K562 (cell line): ENCODE measurements around the gene TRA2B. TPM values are rescaled to one million over a fixed set of nuclear protein-coding genes. Genes with fewer than 3 reads are reported as not detected.

Experiments
- BRD9 ChIP-seq: fragments of 450-650 bp; IDR thresholded peaks from 2 replicates; pipeline ENCODE4 v1.6.1; 2018; ENCODE audit warnings: low read depth; ENCODE audit not compliant: partially characterized antibody
- C11orf30 ChIP-seq: fragments of 450-650 bp; IDR thresholded peaks from 2 replicates; pipeline ENCODE4 v1.6.1; 2016; ENCODE audit warnings: low read depth, mild to moderate bottlenecking
- CBFA2T2 ChIP-seq: fragments of 450-650 bp; conservative IDR thresholded peaks from 2 replicates; pipeline ENCODE4 v1.6.1; 2017; ENCODE audit warnings: mild to moderate bottlenecking
- COPS2 ChIP-seq: fragments of 450-650 bp; conservative IDR thresholded peaks from 2 replicates; pipeline ENCODE4 v1.6.1; 2016; ENCODE audit warnings: mild to moderate bottlenecking, moderate library complexity
- CTBP1 ChIP-seq: fragments of 450-650 bp; IDR thresholded peaks from 2 replicates; pipeline ENCODE4 v1.6.1; 2016; ENCODE audit warnings: borderline replicate concordance
- DACH1 ChIP-seq: fragments of 450-650 bp; IDR thresholded peaks from 2 replicates; pipeline ENCODE4 v1.6.1; 2018; ENCODE audit not compliant: partially characterized antibody
- DPF2 ChIP-seq: fragments of 450-650 bp; IDR thresholded peaks from 2 replicates; pipeline ENCODE4 v1.6.1; 2016
- EP300 ChIP-seq: IDR thresholded peaks from 2 replicates; pipeline ENCODE4 v1.6.1; 2012; ENCODE audit warnings: low read length, improper control_type of control experiment
- FOXP1 ChIP-seq: sonication (generic); formaldehyde crosslinking; IDR thresholded peaks from 2 replicates; pipeline ENCODE4 v1.8.0; 2022; ENCODE audit warnings: mild to moderate bottlenecking, missing genetic modification reagents
- HDAC1 ChIP-seq, 2 experiments: fragments of 450-650 bp; IDR thresholded peaks; 2 replicates each; pipeline ENCODE4 v1.6.1; 2016 to 2017; ENCODE audit warnings: inconsistent platforms in 1 of 2, mild to moderate bottlenecking in 1 of 2, moderate library complexity in 1 of 2
- HIVEP1 ChIP-seq: fragments of 250-450 bp; sonication (Bioruptor Pico); IDR thresholded peaks from 2 replicates; pipeline ENCODE4 v1.4.0; 2020; ENCODE audit warnings: mild to moderate bottlenecking
- KDM5B ChIP-seq: fragments of 200-600 bp; sonication (generic); IDR thresholded peaks from 2 replicates; pipeline ENCODE4 v1.6.1; 2012; ENCODE audit warnings: low read depth, mild to moderate bottlenecking, moderate library complexity, low read length, control low read depth, inconsistent platforms; ENCODE audit not compliant: insufficient replicate concordance
- KLF1 ChIP-seq: fragments of 450-650 bp; IDR thresholded peaks from 2 replicates; pipeline ENCODE4 v1.6.1; 2016; ENCODE audit warnings: missing genetic modification characterization, missing compliant biosample characterization
- MEIS2 ChIP-seq: fragments of 450-650 bp; IDR thresholded peaks from 2 replicates; pipeline ENCODE4 v1.6.1; 2014; ENCODE audit warnings: mild to moderate bottlenecking; ENCODE audit not compliant: partially characterized antibody
- PPARD ChIP-seq: fragments of 250-450 bp; sonication (Bioruptor Pico); IDR thresholded peaks from 2 replicates; pipeline ENCODE4 v1.8.0; 2022; ENCODE audit warnings: inconsistent platforms, mild to moderate bottlenecking, moderate library complexity
- RB1 ChIP-seq: fragments of 450-650 bp; IDR thresholded peaks from 2 replicates; pipeline ENCODE4 v1.6.1; 2017; ENCODE audit warnings: low read depth, mild to moderate bottlenecking
- TAL1 ChIP-seq: fragments of 450-650 bp; IDR thresholded peaks from 2 replicates; pipeline ENCODE4 v1.6.1; 2016; ENCODE audit warnings: mild to moderate bottlenecking
- TCF3 ChIP-seq: sonication (generic); formaldehyde crosslinking; IDR thresholded peaks from 2 replicates; pipeline ENCODE4 v1.4.0; 2020; ENCODE audit warnings: mild to moderate bottlenecking, missing genetic modification reagents
- TEAD4 ChIP-seq, 2 experiments: sonication (generic) in 1 of 2; formaldehyde crosslinking in 1 of 2; IDR thresholded peaks; 2 replicates each; pipeline versions ENCODE4 v1.6.1 to v1.8.0; 2012 to 2022; ENCODE audit warnings: borderline replicate concordance in 1 of 2, inconsistent platforms in 1 of 2, low read length in 1 of 2, mild to moderate bottlenecking in 1 of 2, missing genetic modification reagents in 1 of 2
- TRIM24 ChIP-seq, 2 experiments: fragments of 450-650 bp; IDR thresholded peaks; 2 replicates each; pipeline ENCODE4 v1.6.1; 2016
- ZFP36 ChIP-seq: fragments of 150-350 bp; IDR thresholded peaks from 2 replicates; pipeline ENCODE4 v1.6.1; 2018; ENCODE audit warnings: low read length, low read depth; ENCODE audit not compliant: partially characterized antibody
- ZNF146 ChIP-seq: IDR thresholded peaks from one replicate; pipeline ENCODE4 v1.6.1; 2018; ENCODE audit warnings: missing compliant biosample characterization; ENCODE audit not compliant: unreplicated experiment
- ZNF197 ChIP-seq: fragments of 200-800 bp; sonication (Bioruptor generic); IDR thresholded peaks from 2 replicates; pipeline ENCODE4 v1.6.1; 2016; ENCODE audit warnings: low read depth, missing genetic modification characterization, missing compliant biosample characterization
- ZNF224 ChIP-seq: sonication (generic); formaldehyde crosslinking; IDR thresholded peaks from 2 replicates; pipeline ENCODE4 v1.8.0; 2022; ENCODE audit warnings: mild to moderate bottlenecking, missing genetic modification reagents
- ZNF316 ChIP-seq: fragments of 450-650 bp; IDR thresholded peaks from 2 replicates; pipeline ENCODE4 v1.6.1; 2016
- polyA plus RNA-seq, 8 experiments: library from polyadenylated mRNA; depleted of rRNA in 4 of 8; stranded (reverse) in 5 of 8; unstranded in 3 of 8; fragments of >200 nt; fragmentation: Nextera tagmentation in 2 of 8; fragmentation: Illumina TruSeq in 1 of 8; extraction: Ambion mirVana in 2 of 8; extraction: Trizol in 1 of 8; gene quantifications; 2 replicates each; pipeline versions ENCODE4 v1.2.1 to v1.2.3, GENCODE V29; 2011 to 2014; ENCODE audit warnings: inconsistent platforms in 1 of 8, missing spikeins in 1 of 8
- total RNA-seq, 7 experiments: library from RNA; depleted of rRNA in 6 of 7; stranded (reverse); fragments of >200 nt in 6 of 7; fragmentation: Illumina TruSeq in 2 of 7; extraction: Trizol in 2 of 7; gene quantifications; 2 replicates each; pipeline versions ENCODE4 v1.2.1 to v1.2.3, GENCODE V29; 2011 to 2021; ENCODE audit warnings: low replicate concordance in 1 of 7
- TF ChIP-seq, protein P1 (sequence below), 2 experiments: IDR thresholded peaks in 1 of 2; conservative IDR thresholded peaks in 1 of 2; 2 replicates each; pipeline ENCODE4 v1.6.1; 2016; ENCODE audit warnings: low read depth in 2 of 2, mild to moderate bottlenecking in 1 of 2, missing compliant biosample characterization in 1 of 2, missing genetic modification characterization in 1 of 2, moderate library complexity in 1 of 2
- TF ChIP-seq, protein P2 (sequence below), 2 experiments: fragments of 250-450 bp in 1 of 2; fragments of 450-650 bp in 1 of 2; sonication (Bioruptor Pico) in 1 of 2; IDR thresholded peaks; 2 replicates each; pipeline versions ENCODE4 v1.6.1 to v1.8.0; 2016 to 2021; ENCODE audit warnings: mild to moderate bottlenecking in 2 of 2, moderate library complexity in 2 of 2, missing compliant biosample characterization in 1 of 2, missing genetic modification characterization in 1 of 2
- TF ChIP-seq, protein P3 (sequence below): fragments of 450-650 bp; IDR thresholded peaks from one replicate; pipeline ENCODE4 v1.6.1; 2018; ENCODE audit warnings: mild to moderate bottlenecking, moderate library complexity; ENCODE audit not compliant: partially characterized antibody

The TRA2B gene
- total and polyA plus RNA-seq, 9 of the 15 experiments (the other 6 are each of a cell fraction or from before 2014, with no cell fraction given): 105 to 411 (median 278) TPM

GRCh38 chr3:185979721-185980121, 41.9 kb upstream of the TRA2B start (continued):
- TF ChIP-seq RB1 (no peak), TRIM24 (IDR thresholded peaks at IDR 0.05) (peak in 1 of 2 experiments; percentile 10; a peak in 1 of 4 replicates), COPS2 (no peak), ZFP36 (peak; percentile 60), CBFA2T2 (peak; percentile 42), TCF3 (peak; percentile 42), BRD9 (peak; percentile 73), C11orf30 (no peak), KDM5B (no peak), EP300 (no peak), KLF1 (tag) (no peak), ZNF224 (CRISPR knock-in tag) (no peak), PPARD (CRISPR knock-in tag) (no peak), CTBP1 (peak; percentile 27; the same call in 1 of the 2 replicates), FOXP1 (CRISPR knock-in tag) (no peak), ZNF146 (CRISPR knock-in tag) (no peak), HIVEP1 (CRISPR knock-in tag) (no peak), ZNF316 (no peak), ZNF197 (CRISPR knock-in tag) (no peak), DPF2 (0 out of 2 replicates have a peak, but pooled peaks have one; percentile 25), DACH1 (peak; percentile 82), TAL1 (peak; percentile 48), HDAC1 (IDR thresholded peaks at IDR 0.05) (0 out of 4 replicates have a peak, but pooled peaks of 1 of the 2 experiments have one; percentile 11), MEIS2 (peak; percentile 19), TEAD4 (IDR thresholded peaks at IDR 0.05; ENCODE audit: low read length) (peak; percentile 54; the same call in 1 of the 2 replicates), TEAD4 (CRISPR knock-in tag; IDR thresholded peaks at IDR 0.05; ENCODE audit: borderline replicate concordance) (no peak)
- TF ChIP-seq, protein P1, sequence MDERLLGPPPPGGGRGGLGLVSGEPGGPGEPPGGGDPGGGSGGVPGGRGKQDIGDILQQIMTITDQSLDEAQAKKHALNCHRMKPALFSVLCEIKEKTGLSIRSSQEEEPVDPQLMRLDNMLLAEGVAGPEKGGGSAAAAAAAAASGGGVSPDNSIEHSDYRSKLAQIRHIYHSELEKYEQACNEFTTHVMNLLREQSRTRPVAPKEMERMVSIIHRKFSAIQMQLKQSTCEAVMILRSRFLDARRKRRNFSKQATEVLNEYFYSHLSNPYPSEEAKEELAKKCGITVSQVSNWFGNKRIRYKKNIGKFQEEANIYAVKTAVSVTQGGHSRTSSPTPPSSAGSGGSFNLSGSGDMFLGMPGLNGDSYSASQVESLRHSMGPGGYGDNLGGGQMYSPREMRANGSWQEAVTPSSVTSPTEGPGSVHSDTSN (CRISPR knock-in tag; IDR thresholded peaks at IDR 0.05; ENCODE audit: low read depth): no peak
- TF ChIP-seq, protein P1 (tag; conservative IDR thresholded peaks at IDR 0.05; ENCODE audit: low read depth): no peak
- TF ChIP-seq, protein P2, sequence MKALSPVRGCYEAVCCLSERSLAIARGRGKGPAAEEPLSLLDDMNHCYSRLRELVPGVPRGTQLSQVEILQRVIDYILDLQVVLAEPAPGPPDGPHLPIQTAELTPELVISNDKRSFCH (CRISPR knock-in tag; IDR thresholded peaks at IDR 0.05): no peak
- TF ChIP-seq, protein P2 (tag; IDR thresholded peaks at IDR 0.05): no peak
- TF ChIP-seq, protein P3, sequence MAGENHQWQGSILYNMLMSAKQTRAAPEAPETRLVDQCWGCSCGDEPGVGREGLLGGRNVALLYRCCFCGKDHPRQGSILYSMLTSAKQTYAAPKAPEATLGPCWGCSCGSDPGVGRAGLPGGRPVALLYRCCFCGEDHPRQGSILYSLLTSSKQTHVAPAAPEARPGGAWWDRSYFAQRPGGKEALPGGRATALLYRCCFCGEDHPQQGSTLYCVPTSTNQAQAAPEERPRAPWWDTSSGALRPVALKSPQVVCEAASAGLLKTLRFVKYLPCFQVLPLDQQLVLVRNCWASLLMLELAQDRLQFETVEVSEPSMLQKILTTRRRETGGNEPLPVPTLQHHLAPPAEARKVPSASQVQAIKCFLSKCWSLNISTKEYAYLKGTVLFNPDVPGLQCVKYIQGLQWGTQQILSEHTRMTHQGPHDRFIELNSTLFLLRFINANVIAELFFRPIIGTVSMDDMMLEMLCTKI: no peak
